Measurements from ENCODE around the gene GCG.

The GCG gene

DNA sequence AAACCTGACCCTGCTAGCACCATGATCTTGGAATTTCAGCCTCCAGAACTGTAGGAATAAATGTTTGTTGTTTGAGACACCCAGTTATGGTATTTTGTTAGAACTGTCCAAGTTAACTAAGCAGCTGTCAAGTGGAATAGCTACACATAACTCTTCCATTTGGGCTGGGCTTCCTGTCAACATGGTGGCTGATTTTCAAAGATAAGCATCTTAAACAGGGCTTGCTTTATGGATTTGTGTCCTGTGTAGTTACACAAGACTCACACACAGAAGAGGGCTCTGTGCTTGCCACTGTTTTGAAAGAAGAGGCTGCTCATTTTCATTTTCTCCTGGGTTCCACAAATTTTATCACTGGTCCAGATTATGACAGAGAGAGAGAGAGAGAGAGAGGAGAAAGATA lies 35.7 kb downstream of the GCG start:
- Histone ChIP-seq H3K36me3 (ENCODE audit: control insufficient read depth in 2 of 2, insufficient read depth in 1 of 2, low read length in 2 of 2) (no peaks in the 10 kb centered on the region), H3K27ac (ENCODE audit: extremely low read depth, low read depth, low read length) (no peak overlapping the region), H3K4me3 (ENCODE audit: low read depth, low read length) (no peak overlapping the region), H3K4me1 (ENCODE audit: control insufficient read depth, insufficient read depth, low read length) (0 out of 2 replicates have a peak, but pooled peaks cover 4% of the 10 kb centered on the region), H3K9me3 (ENCODE audit: control insufficient read depth, insufficient read depth, low read depth, low read length) (no peaks in the 10 kb centered on the region)
- POLR2A ChIA-PET: no interaction called here
- TF ChIP-seq OSR2 (tag by site-specific recombination; IDR thresholded peaks at IDR 0.05) (no peak), ZNF18 (tag by site-specific recombination; IDR thresholded peaks at IDR 0.05) (no peak), TSHZ1 (tag by site-specific recombination; IDR thresholded peaks at IDR 0.05; ENCODE audit: borderline replicate concordance) (no peak), SETDB1 (IDR thresholded peaks at IDR 0.05; ENCODE audit: insufficient read length, low read length) (peak; percentile 9)
- TF ChIP-seq, protein P1, sequence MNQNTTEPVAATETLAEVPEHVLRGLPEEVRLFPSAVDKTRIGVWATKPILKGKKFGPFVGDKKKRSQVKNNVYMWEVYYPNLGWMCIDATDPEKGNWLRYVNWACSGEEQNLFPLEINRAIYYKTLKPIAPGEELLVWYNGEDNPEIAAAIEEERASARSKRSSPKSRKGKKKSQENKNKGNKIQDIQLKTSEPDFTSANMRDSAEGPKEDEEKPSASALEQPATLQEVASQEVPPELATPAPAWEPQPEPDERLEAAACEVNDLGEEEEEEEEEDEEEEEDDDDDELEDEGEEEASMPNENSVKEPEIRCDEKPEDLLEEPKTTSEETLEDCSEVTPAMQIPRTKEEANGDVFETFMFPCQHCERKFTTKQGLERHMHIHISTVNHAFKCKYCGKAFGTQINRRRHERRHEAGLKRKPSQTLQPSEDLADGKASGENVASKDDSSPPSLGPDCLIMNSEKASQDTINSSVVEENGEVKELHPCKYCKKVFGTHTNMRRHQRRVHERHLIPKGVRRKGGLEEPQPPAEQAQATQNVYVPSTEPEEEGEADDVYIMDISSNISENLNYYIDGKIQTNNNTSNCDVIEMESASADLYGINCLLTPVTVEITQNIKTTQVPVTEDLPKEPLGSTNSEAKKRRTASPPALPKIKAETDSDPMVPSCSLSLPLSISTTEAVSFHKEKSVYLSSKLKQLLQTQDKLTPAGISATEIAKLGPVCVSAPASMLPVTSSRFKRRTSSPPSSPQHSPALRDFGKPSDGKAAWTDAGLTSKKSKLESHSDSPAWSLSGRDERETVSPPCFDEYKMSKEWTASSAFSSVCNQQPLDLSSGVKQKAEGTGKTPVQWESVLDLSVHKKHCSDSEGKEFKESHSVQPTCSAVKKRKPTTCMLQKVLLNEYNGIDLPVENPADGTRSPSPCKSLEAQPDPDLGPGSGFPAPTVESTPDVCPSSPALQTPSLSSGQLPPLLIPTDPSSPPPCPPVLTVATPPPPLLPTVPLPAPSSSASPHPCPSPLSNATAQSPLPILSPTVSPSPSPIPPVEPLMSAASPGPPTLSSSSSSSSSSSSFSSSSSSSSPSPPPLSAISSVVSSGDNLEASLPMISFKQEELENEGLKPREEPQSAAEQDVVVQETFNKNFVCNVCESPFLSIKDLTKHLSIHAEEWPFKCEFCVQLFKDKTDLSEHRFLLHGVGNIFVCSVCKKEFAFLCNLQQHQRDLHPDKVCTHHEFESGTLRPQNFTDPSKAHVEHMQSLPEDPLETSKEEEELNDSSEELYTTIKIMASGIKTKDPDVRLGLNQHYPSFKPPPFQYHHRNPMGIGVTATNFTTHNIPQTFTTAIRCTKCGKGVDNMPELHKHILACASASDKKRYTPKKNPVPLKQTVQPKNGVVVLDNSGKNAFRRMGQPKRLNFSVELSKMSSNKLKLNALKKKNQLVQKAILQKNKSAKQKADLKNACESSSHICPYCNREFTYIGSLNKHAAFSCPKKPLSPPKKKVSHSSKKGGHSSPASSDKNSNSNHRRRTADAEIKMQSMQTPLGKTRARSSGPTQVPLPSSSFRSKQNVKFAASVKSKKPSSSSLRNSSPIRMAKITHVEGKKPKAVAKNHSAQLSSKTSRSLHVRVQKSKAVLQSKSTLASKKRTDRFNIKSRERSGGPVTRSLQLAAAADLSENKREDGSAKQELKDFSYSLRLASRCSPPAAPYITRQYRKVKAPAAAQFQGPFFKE (tag by site-specific recombination; IDR thresholded peaks at IDR 0.05; ENCODE audit: borderline replicate concordance): no peak
- CTCF ChIA-PET: interaction anchor here (1.2 kb wide), 1 partner anchor 10 kb away, joined by 3 read pairs; no protein-coding TSS in a partner anchor

GRCh38 chr2:162115076-162115475 lies 37.0 kb downstream of the GCG start:
- Histone ChIP-seq H3K4me1 (ENCODE audit: control insufficient read depth, insufficient read depth, low read length) (0 out of 2 replicates have a peak, but pooled peaks cover 4% of the 10 kb centered on the region), H3K9me3 (ENCODE audit: control insufficient read depth, insufficient read depth, low read depth, low read length) (no peaks in the 10 kb centered on the region), H3K4me3 (ENCODE audit: low read depth, low read length) (no peak overlapping the region), H3K27ac (ENCODE audit: extremely low read depth, low read depth, low read length) (no peak overlapping the region), H3K36me3 (ENCODE audit: control insufficient read depth in 2 of 2, insufficient read depth in 1 of 2, low read length in 2 of 2) (no peaks in the 10 kb centered on the region)
- ChIA-PET CTCF (no interaction called here), POLR2A (no interaction called here)
- TF ChIP-seq SETDB1 (IDR thresholded peaks at IDR 0.05; ENCODE audit: insufficient read length, low read length) (peak; percentile 81), ZNF157 (tag by site-specific recombination; IDR thresholded peaks at IDR 0.05) (no peak)

GRCh38 chr2:162114271-162114670 lies 37.8 kb downstream of the GCG start:
- Histone ChIP-seq H3K27ac (ENCODE audit: extremely low read depth, low read depth, low read length) (no peak overlapping the region), H3K36me3 (ENCODE audit: control insufficient read depth in 2 of 2, insufficient read depth in 1 of 2, low read length in 2 of 2) (no peaks in the 10 kb centered on the region), H3K9me3 (ENCODE audit: control insufficient read depth, insufficient read depth, low read depth, low read length) (no peaks in the 10 kb centered on the region), H3K4me1 (ENCODE audit: control insufficient read depth, insufficient read depth, low read length) (0 out of 2 replicates have a peak, but pooled peaks cover 4% of the 10 kb centered on the region), H3K4me3 (ENCODE audit: low read depth, low read length) (no peak overlapping the region)
- ChIA-PET CTCF (no interaction called here), POLR2A (no interaction called here)
- TF ChIP-seq ZNF311 (tag by site-specific recombination; IDR thresholded peaks at IDR 0.05; ENCODE audit: borderline replicate concordance) (no peak), ZNF629 (tag by site-specific recombination; IDR thresholded peaks at IDR 0.05) (no peak), ZNF624 (tag by site-specific recombination; IDR thresholded peaks at IDR 0.05) (no peak), ZNF621 (tag by site-specific recombination; IDR thresholded peaks at IDR 0.05) (no peak), SP2 (tag by site-specific recombination; IDR thresholded peaks at IDR 0.05) (no peak), ZNF2 (tag by site-specific recombination; IDR thresholded peaks at IDR 0.05) (no peak), ZNF785 (tag by site-specific recombination; IDR thresholded peaks at IDR 0.05) (no peak), ZNF791 (tag by site-specific recombination; IDR thresholded peaks at IDR 0.05) (no peak), ZNF747 (tag by site-specific recombination; IDR thresholded peaks at IDR 0.05) (no peak), KLF16 (tag by site-specific recombination; IDR thresholded peaks at IDR 0.05) (no peak), SETDB1 (IDR thresholded peaks at IDR 0.05; ENCODE audit: insufficient read length, low read length) (no peak), TRIM28 (IDR thresholded peaks at IDR 0.05; ENCODE audit: borderline replicate concordance, low read length) (no peak), ZNF138 (tag by site-specific recombination; IDR thresholded peaks at IDR 0.05; ENCODE audit: borderline replicate concordance) (no peak), ZNF416 (tag by site-specific recombination; IDR thresholded peaks at IDR 0.05) (no peak)
